Measurements from ENCODE around the gene EAF2. TPM values are rescaled to one million over a fixed set of nuclear protein-coding genes. Genes with fewer than 3 reads are reported as not detected.

EAF2 gene
- polyA plus RNA-seq (2012; ENCODE audit: insufficient read depth, insufficient read length, low read depth): not detected

GRCh38 chr3:121834671-121835464 is at the start of gene EAF2, which contains the start of gene IQCB1:
TSS of gene EAF2 (plus strand) at chr3:121835209. CDS start at chr3:121835286, 77 bp downstream.
TSS of gene IQCB1 (minus strand) at chr3:121835060. CDS start at chr3:121828960, 6,100 bp downstream.
- peak; percentile 95 for DNase-seq
- H3K27me3 ChIP-seq: peaks cover 21% of the 10 kb centered on the region
- H3K36me3 ChIP-seq: peaks cover 5% of the 10 kb centered on the region; the same call in 1 of the 2 replicates
- peaks cover 3% of the 10 kb centered on the region; the same call in 1 of the 2 replicates for H3K4me1 ChIP-seq
- H3K4me3 ChIP-seq (ENCODE audit: low read depth, low read length): peak within 1 kb of the TSS; percentile 78
- no peaks in the 10 kb centered on the region for H3K9me3 ChIP-seq
- TF ChIP-seq CTCF (IDR thresholded peaks at IDR 0.05; ENCODE audit: low read depth, low read length): no peak

GRCh38 chr3:121786485-121786884 is 48.5 kb upstream of the EAF2 start:
- Histone ChIP-seq H3K4me1 (no peaks in the 10 kb centered on the region), H3K4me3 (ENCODE audit: low read depth, low read length) (no peak overlapping the region), H3K9me3 (no peaks in the 10 kb centered on the region), H3K36me3 (peaks cover 23% of the 10 kb centered on the region), H3K27me3 (no peaks in the 10 kb centered on the region)
- no peak for DNase-seq
- no peak for TF ChIP-seq CTCF (IDR thresholded peaks at IDR 0.05; ENCODE audit: low read depth, low read length)

GRCh38 chr3:121793078-121793477 is 41.9 kb upstream of the EAF2 start:
- H3K4me3 ChIP-seq (ENCODE audit: low read depth, low read length): no peak overlapping the region

GRCh38 chr3:121794264-121794983 is 40.6 kb upstream of the EAF2 start:
- Histone ChIP-seq H3K4me3 (ENCODE audit: low read depth, low read length) (no peak overlapping the region), H3K27me3 (no peaks in the 10 kb centered on the region), H3K4me1 (no peaks in the 10 kb centered on the region), H3K36me3 (peaks cover 4% of the 10 kb centered on the region; the same call in 1 of the 2 replicates), H3K9me3 (no peaks in the 10 kb centered on the region)
- no peak for TF ChIP-seq CTCF (IDR thresholded peaks at IDR 0.05; ENCODE audit: low read depth, low read length)
- DNase-seq: no peak

More at GRCh38 chr3:121793078-121793477, 41.9 kb upstream of the EAF2 start:
- Histone ChIP-seq H3K9me3 (no peaks in the 10 kb centered on the region), H3K36me3 (peaks cover 12% of the 10 kb centered on the region), H3K27me3 (no peaks in the 10 kb centered on the region), H3K4me1 (no peaks in the 10 kb centered on the region)
- no peak for TF ChIP-seq CTCF (IDR thresholded peaks at IDR 0.05; ENCODE audit: low read depth, low read length)
- DNase-seq: no peak

- H3K4me3 ChIP-seq (ENCODE audit: low read depth, low read length): no peak overlapping the region
- no peaks in the 10 kb centered on the region for H3K27me3 ChIP-seq
- H3K9me3 ChIP-seq: no peaks in the 10 kb centered on the region
- H3K4me1 ChIP-seq: no peaks in the 10 kb centered on the region
- H3K36me3 ChIP-seq: no peaks in the 10 kb centered on the region
- TF ChIP-seq CTCF (IDR thresholded peaks at IDR 0.05; ENCODE audit: low read depth, low read length): no peak
- no peak for DNase-seq
Measured at GRCh38 chr3:121796970-121797369, 38.0 kb upstream of the EAF2 start.

Data from BE2C (cell line).